ENCODE data around the gene ARHGDIG. TPM values are rescaled to one million over a fixed set of nuclear protein-coding genes. Genes with fewer than 3 reads are reported as not detected.
"Not testable (repeated sequence)": the region's sequence is repeated elsewhere in the genome, so short reads cannot be mapped to it uniquely, and the experiment has no call there.

ARHGDIG gene
- total RNA-seq, 2 experiments from 2014 or later = not detected

GRCh38 chr16:322476-323143 is 42.2 kb downstream of the ARHGDIG start:
- Mint-ChIP-seq H3K4me3 (no peak overlapping the region), H3K4me1 (peaks cover 51% of the 10 kb centered on the region), H3K27me3 (peaks cover 9% of the 10 kb centered on the region), H3K27ac (no peak overlapping the region), H3K9me3 (no peaks in the 10 kb centered on the region), H3K36me3 (ENCODE audit: low read depth) (peaks cover 11% of the 10 kb centered on the region)
- DNase-seq = no peak
- POLR2A ChIA-PET = interaction anchor here (1.3 to 1.5 kb wide), 2 partner anchors 15 to 88 kb away, joined by 3 read pairs; partner anchors contain the start of gene FAM234A
- CTCF ChIA-PET = interaction anchor here (0.9 to 1.3 kb wide), 2 partner anchors 25 to 95 kb away, joined by 3 read pairs; no protein-coding TSS in a partner anchor

- ChIA-PET CTCF (interaction anchor here (1.3 to 1.8 kb wide), 2 partner anchors 89 to 227 kb away, joined by 3 read pairs; partner anchors contain the start of gene FAM234A), POLR2A (interaction anchor here (1.3 to 1.5 kb wide), 2 partner anchors 71 to 89 kb away, joined by 5 to 7 read pairs; no protein-coding TSS in a partner anchor)
- no peaks in the 10 kb centered on the region for H3K9me3 Mint-ChIP-seq
- H3K27ac Mint-ChIP-seq = no peak overlapping the region
- H3K4me3 Mint-ChIP-seq = no peak overlapping the region
- no peak for DNase-seq
- peaks cover 9% of the 10 kb centered on the region for H3K27me3 Mint-ChIP-seq
- H3K36me3 Mint-ChIP-seq (ENCODE audit: low read depth) = peaks cover 5% of the 10 kb centered on the region
- peaks cover 46% of the 10 kb centered on the region for H3K4me1 Mint-ChIP-seq
These were observed 43.7 kb downstream of the ARHGDIG start for GRCh38 chr16:324201-324450.

GRCh38 chr16:324451-325334 is 44.3 kb downstream of the ARHGDIG start:
- CTCF ChIA-PET = interaction anchor here (0.6 to 1.8 kb wide), 4 partner anchors 21 to 228 kb away, joined by 3 read pairs; partner anchors contain the start of gene FAM234A
- Mint-ChIP-seq H3K27ac (peak overlapping the region; percentile 31), H3K4me3 (peak overlapping the region; percentile 47), H3K27me3 (peaks cover 9% of the 10 kb centered on the region), H3K36me3 (ENCODE audit: low read depth) (peaks cover 4% of the 10 kb centered on the region), H3K9me3 (no peaks in the 10 kb centered on the region), H3K4me1 (peaks cover 45% of the 10 kb centered on the region)
- POLR2A ChIA-PET = interaction anchor here (0.6 to 1.5 kb wide), 5 partner anchors 11 to 89 kb away, joined by 3 to 7 read pairs (median 4); no protein-coding TSS in a partner anchor
- peak; percentile 74 for DNase-seq

GRCh38 chr16:325375-326145 is 45.2 kb downstream of the ARHGDIG start:
- CTCF ChIA-PET = interaction anchor here (0.6 to 1.8 kb wide), 4 partner anchors 20 to 229 kb away, joined by 3 read pairs; partner anchors contain the start of gene FAM234A
- no peak for DNase-seq
- POLR2A ChIA-PET = interaction anchor here (0.6 to 1.5 kb wide), 5 partner anchors 10 to 90 kb away, joined by 3 to 7 read pairs (median 4); no protein-coding TSS in a partner anchor
- Mint-ChIP-seq H3K4me1 (peaks cover 47% of the 10 kb centered on the region), H3K27ac (peak overlapping the region; percentile 31), H3K36me3 (ENCODE audit: low read depth) (peaks cover 10% of the 10 kb centered on the region), H3K9me3 (no peaks in the 10 kb centered on the region), H3K27me3 (peaks cover 11% of the 10 kb centered on the region), H3K4me3 (peak overlapping the region; percentile 47)

- CTCF ChIA-PET = no interaction called here
- Mint-ChIP-seq H3K27ac (no peak overlapping the region), H3K36me3 (ENCODE audit: low read depth) (peaks cover 10% of the 10 kb centered on the region), H3K4me3 (no peak overlapping the region), H3K9me3 (no peaks in the 10 kb centered on the region), H3K27me3 (peaks cover 14% of the 10 kb centered on the region), H3K4me1 (peaks cover 36% of the 10 kb centered on the region)
- POLR2A ChIA-PET = interaction anchor here (1.7 kb wide), 1 partner anchor 10 kb away, joined by 4 read pairs; no protein-coding TSS in a partner anchor
- no peak for DNase-seq
These were observed 50.4 kb downstream of the ARHGDIG start for GRCh38 chr16:330741-331140.

- H3K4me3 Mint-ChIP-seq; CTCF ChIA-PET; H3K36me3 Mint-ChIP-seq (ENCODE audit: low read depth); H3K27ac Mint-ChIP-seq; H3K9me3 Mint-ChIP-seq; DNase-seq: not testable (repeated sequence)
- Mint-ChIP-seq H3K27me3 (peaks cover 14% of the 10 kb centered on the region), H3K4me1 (peaks cover 36% of the 10 kb centered on the region)
- POLR2A ChIA-PET = interaction anchor here (1.7 kb wide), 1 partner anchor 9 kb away, joined by 4 read pairs; no protein-coding TSS in a partner anchor
These were observed 50.9 kb downstream of the ARHGDIG start for GRCh38 chr16:331181-331814.

Other genes with a start within 250 kb of the ARHGDIG start
- gene POLR3K, start 227.0 kb upstream of the ARHGDIG start, total RNA-seq = 10 to 100 TPM; 27.6 to 31.1 TPM
- 10 to 100 TPM; 29.7 to 33.4 TPM for gene SNRNP25, start 226.8 kb upstream of the ARHGDIG start, total RNA-seq
- gene RHBDF1, start 208.0 kb upstream of the ARHGDIG start, total RNA-seq = under 1 TPM; 0.18 to 0.23 TPM
- 10 to 100 TPM; 59.9 to 64.3 TPM for gene MPG, start 202.4 kb upstream of the ARHGDIG start, total RNA-seq
- gene NPRL3, start 141.9 kb upstream of the ARHGDIG start, total RNA-seq = 10 to 100 TPM; 31.9 to 33.4 TPM
- not detected for gene HBZ, start 127.9 kb upstream of the ARHGDIG start, total RNA-seq
- not detected for gene HBM, start 114.6 kb upstream of the ARHGDIG start, total RNA-seq
- not detected for gene HBA2, start 107.7 kb upstream of the ARHGDIG start, total RNA-seq
- gene HBA1, start 103.9 kb upstream of the ARHGDIG start, total RNA-seq = not detected
- gene HBQ1, start 100.1 kb upstream of the ARHGDIG start, total RNA-seq = not detected
- 10 to 100 TPM; 54.9 to 61.0 TPM for gene LUC7L, start 51.1 kb upstream of the ARHGDIG start, total RNA-seq
- 10 to 100 TPM; 26.9 to 31.5 TPM for gene FAM234A, start 45.8 kb upstream of the ARHGDIG start, total RNA-seq
- gene RGS11, start 4.6 kb upstream of the ARHGDIG start, total RNA-seq = under 1 TPM; 0.10 to 0.40 TPM
- not detected for gene PDIA2, start 2.6 kb downstream of the ARHGDIG start, total RNA-seq
- 10 to 100 TPM; 25.4 to 25.7 TPM for gene AXIN1, start 72.1 kb downstream of the ARHGDIG start, total RNA-seq
- 10 to 100 TPM; 71.4 to 72.6 TPM for gene MRPL28, start 89.9 kb downstream of the ARHGDIG start, total RNA-seq
- gene PGAP6, start 101.4 kb downstream of the ARHGDIG start, total RNA-seq = 10 to 100 TPM; 59.2 to 59.9 TPM
- gene NME4, start 116.6 kb downstream of the ARHGDIG start, total RNA-seq = 10 to 100 TPM; 33.9 to 34.0 TPM
- gene DECR2, start 121.3 kb downstream of the ARHGDIG start, total RNA-seq = 1 to 10 TPM; 3.0 to 3.3 TPM
- 10 to 100 TPM; 21.2 to 25.4 TPM for gene RAB11FIP3, start 145.1 kb downstream of the ARHGDIG start, total RNA-seq
- gene CAPN15, start 247.1 kb downstream of the ARHGDIG start, total RNA-seq = 10 to 100 TPM; 91.7 to 93.4 TPM

Measured in activated CD4-positive, alpha-beta memory T cell treated with anti-CD3 and anti-CD28 coated beads, Interleukin-2, amount 10 ng/mL, durations not matched to agents 7 days and 5 days (primary cell).